Panc1 (cell line): ENCODE data around the gene SUGCT. TPM values are rescaled to one million over a fixed set of nuclear protein-coding genes. Genes with fewer than 3 reads are reported as not detected.

Experiments used
- ATAC-seq: fragments of 200-7000 bp; cut with Tn5 transposase; 2 replicates; pipeline ENCODE4 v1.9.1; 2020; ENCODE audit warnings: mild to moderate bottlenecking, moderate library complexity
- BruUV-seq: library from RNA; stranded (reverse); fragments of 400-500 nt; replicated peaks from 2 replicates; lab custom pipeline; 2021; lab: Mats Ljungman, UMichigan
- CTCF ChIA-PET: fragments of 300-600 bp; sonication (Branson Sonifier 250); formaldehyde crosslinking; loops from one replicate; lab custom pipeline; 2022; ENCODE audit warnings: antibody characterized with exemption; lab: Charles Lee
- POLR2A ChIA-PET: fragments of 300-600 bp; sonication (Branson Sonifier 250); formaldehyde crosslinking; loops from one replicate; lab custom pipeline; 2022; ENCODE audit warnings: antibody characterized with exemption; lab: Charles Lee
- DNase-seq: peaks from one replicate; pipeline ENCODE4 v3.0.0-alpha.2; 2010; ENCODE audit warnings: low read depth, low spot score
- H3K27ac ChIP-seq: 2 replicates; pipeline ENCODE4 v1.5.1; 2011; ENCODE audit warnings: mild to moderate bottlenecking, low read length, inconsistent platforms
- H3K27me3 ChIP-seq: fragments of 200-500 bp; sonication (Bioruptor generic); 2 replicates; pipeline ENCODE4 v1.6.0; 2014; ENCODE audit warnings: low read length, inconsistent platforms; ENCODE audit not compliant: control insufficient read depth, insufficient read depth
- H3K36me3 ChIP-seq: fragments of 200-500 bp; sonication (Bioruptor generic); 2 replicates; pipeline ENCODE4 v1.5.1; 2014; ENCODE audit warnings: inconsistent platforms, mild to moderate bottlenecking, low read length, moderate library complexity; ENCODE audit not compliant: control insufficient read depth, insufficient read depth
- H3K4me1 ChIP-seq: 2 replicates; pipeline ENCODE4 v1.5.1; 2011; ENCODE audit warnings: inconsistent platforms, mild to moderate bottlenecking, low read length, moderate library complexity; ENCODE audit not compliant: control insufficient read depth, insufficient read depth
- H3K4me3 ChIP-seq, 2 experiments: 2 replicates each; pipeline ENCODE4 v1.5.1; 2011 to 2012; ENCODE audit warnings: low read depth in 2 of 2, low read length in 2 of 2, mild to moderate bottlenecking in 2 of 2, inconsistent platforms in 1 of 2, moderate library complexity in 1 of 2
- H3K9me3 ChIP-seq: fragments of 200-500 bp; sonication (Bioruptor generic); 2 replicates; pipeline ENCODE4 v1.5.1; 2014; ENCODE audit warnings: low read depth, mild to moderate bottlenecking, inconsistent platforms, low read length, moderate library complexity; ENCODE audit not compliant: control insufficient read depth, insufficient read depth
- CTCF ChIP-seq: fragments of 450-650 bp; IDR thresholded peaks from 2 replicates; pipeline ENCODE4 v1.5.1; 2017; ENCODE audit warnings: mild to moderate bottlenecking
- POLR2AphosphoS5 ChIP-seq: IDR thresholded peaks from 2 replicates; pipeline ENCODE4 v1.6.1; 2012; ENCODE audit warnings: mild to moderate bottlenecking, low read depth, low read length, moderate library complexity
- REST ChIP-seq, 2 experiments: IDR thresholded peaks; 2 replicates each; pipeline ENCODE4 v1.6.1; 2011 to 2012; ENCODE audit warnings: low read depth in 2 of 2, control low read depth in 1 of 2, low read length in 1 of 2, mild to moderate bottlenecking in 1 of 2, moderate library complexity in 1 of 2; ENCODE audit not compliant: insufficient read depth in 1 of 2
- SIN3A ChIP-seq: IDR thresholded peaks from 2 replicates; pipeline ENCODE4 v1.6.1; 2012; ENCODE audit warnings: low read depth, mild to moderate bottlenecking, low read length, moderate library complexity, borderline replicate concordance; ENCODE audit not compliant: insufficient read depth
- TCF7L2 ChIP-seq: IDR thresholded peaks from 2 replicates; pipeline ENCODE4 v1.6.1; 2011; ENCODE audit warnings: mild to moderate bottlenecking, low read depth, low read length, inconsistent platforms
- in situ Hi-C: cut with HindIII; loops from 2 replicates; pipeline ENCODE4 v1.10.0; 2016; ENCODE audit warnings: low sequenced_read_pairs, low pct_unique_long_range_greater_than_20kb
- intact Hi-C: fragments of 100-400 bp; cut with micrococcal nuclease; formaldehyde crosslinking; loops from one replicate; pipeline ENCODE4 v1.10.0; 2022; ENCODE audit not compliant: unreplicated experiment
- total RNA-seq: library from RNA; stranded (reverse); gene quantifications from one replicate; pipeline ENCODE4 v1.2.1, GENCODE V29; 2021; ENCODE audit not compliant: unreplicated experiment

The SUGCT gene
- total RNA-seq, 1 experiment from 2014 or later = 3.1 TPM

GRCh38 chr7:40571796-40572195 lies 437.0 kb downstream of the SUGCT start:
- no peaks in the 10 kb centered on the region for H3K4me1 ChIP-seq
- no TSS peak for BruUV-seq
- no peak overlapping the region for H3K27ac ChIP-seq
- in situ Hi-C loops = no loop called here
- ChIA-PET POLR2A (no interaction called here), CTCF (no interaction called here)
- H3K4me3 ChIP-seq = no peak overlapping the region
- no peaks in the 10 kb centered on the region for H3K36me3 ChIP-seq
- no peaks in the 10 kb centered on the region for H3K9me3 ChIP-seq
- intact Hi-C loops = no loop called here
- TF ChIP-seq TCF7L2 = no peak
- no peak for TF ChIP-seq REST (IDR thresholded peaks at IDR 0.05; ENCODE audit: insufficient read depth in 1 of 2, low read depth in 2 of 2, low read length in 1 of 2)
- TF ChIP-seq CTCF = no peak
- TF ChIP-seq SIN3A = no peak
- TF ChIP-seq POLR2AphosphoS5 = no peak
- DNase-seq (no peak), ATAC-seq (no peak)
- no peaks in the 10 kb centered on the region for H3K27me3 ChIP-seq

GRCh38 chr7:40572810-40573465 lies 438.1 kb downstream of the SUGCT start:
- POLR2A ChIA-PET = interaction anchor here (0.5 kb wide), 1 partner anchor 18 kb away, joined by 5 read pairs; no protein-coding TSS in a partner anchor
- H3K9me3 ChIP-seq = no peaks in the 10 kb centered on the region
- in situ Hi-C loops (no loop called here), intact Hi-C loops (no loop called here)
- H3K36me3 ChIP-seq = no peaks in the 10 kb centered on the region
- CTCF ChIA-PET = no interaction called here
- H3K4me3 ChIP-seq = no peak overlapping the region
- H3K27me3 ChIP-seq = no peaks in the 10 kb centered on the region
- ATAC-seq (no peak), DNase-seq (no peak)
- no TSS peak for BruUV-seq
- no peaks in the 10 kb centered on the region for H3K4me1 ChIP-seq
- TF ChIP-seq TCF7L2 (no peak), CTCF (no peak), REST (IDR thresholded peaks at IDR 0.05; ENCODE audit: insufficient read depth in 1 of 2, low read depth in 2 of 2, low read length in 1 of 2) (no peak), SIN3A (no peak), POLR2AphosphoS5 (no peak)
- no peak overlapping the region for H3K27ac ChIP-seq
